GM21526 (cell line): ENCODE results near the gene UPF1.
A peak's percentile ranks its signal among the peaks of the same experiment; 100 is the strongest.

Experiments used
- ATAC-seq: cut with Tn5 transposase; IDR thresholded peaks from one replicate; pipeline ENCODE4 v1.9.1; 2021; ENCODE audit warnings: moderate library complexity; ENCODE audit not compliant: unreplicated experiment, low FRiP score

The UPF1 gene

GRCh38 chr19:18853755-18854427, 22.1 kb downstream of the UPF1 start:
- ATAC-seq: no peak

GRCh38 chr19:18854982-18855381, 23.2 kb downstream of the UPF1 start:
- ATAC-seq: no peak

GRCh38 chr19:18855647-18856384, 24.1 kb downstream of the UPF1 start:
- ATAC-seq: no peak

GRCh38 chr19:18856385-18857126, 24.8 kb downstream of the UPF1 start:
- ATAC-seq: no peak

GRCh38 chr19:18857223-18857622, 25.5 kb downstream of the UPF1 start:
- no peak for ATAC-seq

- no peak for ATAC-seq
Measured at GRCh38 chr19:18858906-18859646, 27.3 kb downstream of the UPF1 start.

- no peak for ATAC-seq
Measured at GRCh38 chr19:18859676-18860301, 28.0 kb downstream of the UPF1 start.

- no peak for ATAC-seq
Measured at GRCh38 chr19:18860302-18860700, 28.5 kb downstream of the UPF1 start.

GRCh38 chr19:18860725-18861124, 29.0 kb downstream of the UPF1 start:
- no peak for ATAC-seq

GRCh38 chr19:18861235-18861634, 29.5 kb downstream of the UPF1 start:
- ATAC-seq: no peak

- ATAC-seq: no peak
Measured at GRCh38 chr19:18861917-18862316, 30.2 kb downstream of the UPF1 start.

GRCh38 chr19:18862976-18863842, 31.4 kb downstream of the UPF1 start:
- ATAC-seq: no peak

- ATAC-seq: no peak
Measured at GRCh38 chr19:18863843-18864362, 32.1 kb downstream of the UPF1 start.

- no peak for ATAC-seq
Measured at GRCh38 chr19:18865106-18865972, 33.6 kb downstream of the UPF1 start.

GRCh38 chr19:18865973-18866799, 34.4 kb downstream of the UPF1 start:
- peak; percentile 51 for ATAC-seq

- no peak for ATAC-seq
Measured at GRCh38 chr19:18866800-18867123, 35.0 kb downstream of the UPF1 start.

- no peak for ATAC-seq
Measured at GRCh38 chr19:18867199-18867598, 35.4 kb downstream of the UPF1 start.

- ATAC-seq: no peak
Measured at GRCh38 chr19:18867751-18868150, 36.0 kb downstream of the UPF1 start.
